Measurements from ENCODE around the gene BRICD5.

Gene BRICD5

DNA sequence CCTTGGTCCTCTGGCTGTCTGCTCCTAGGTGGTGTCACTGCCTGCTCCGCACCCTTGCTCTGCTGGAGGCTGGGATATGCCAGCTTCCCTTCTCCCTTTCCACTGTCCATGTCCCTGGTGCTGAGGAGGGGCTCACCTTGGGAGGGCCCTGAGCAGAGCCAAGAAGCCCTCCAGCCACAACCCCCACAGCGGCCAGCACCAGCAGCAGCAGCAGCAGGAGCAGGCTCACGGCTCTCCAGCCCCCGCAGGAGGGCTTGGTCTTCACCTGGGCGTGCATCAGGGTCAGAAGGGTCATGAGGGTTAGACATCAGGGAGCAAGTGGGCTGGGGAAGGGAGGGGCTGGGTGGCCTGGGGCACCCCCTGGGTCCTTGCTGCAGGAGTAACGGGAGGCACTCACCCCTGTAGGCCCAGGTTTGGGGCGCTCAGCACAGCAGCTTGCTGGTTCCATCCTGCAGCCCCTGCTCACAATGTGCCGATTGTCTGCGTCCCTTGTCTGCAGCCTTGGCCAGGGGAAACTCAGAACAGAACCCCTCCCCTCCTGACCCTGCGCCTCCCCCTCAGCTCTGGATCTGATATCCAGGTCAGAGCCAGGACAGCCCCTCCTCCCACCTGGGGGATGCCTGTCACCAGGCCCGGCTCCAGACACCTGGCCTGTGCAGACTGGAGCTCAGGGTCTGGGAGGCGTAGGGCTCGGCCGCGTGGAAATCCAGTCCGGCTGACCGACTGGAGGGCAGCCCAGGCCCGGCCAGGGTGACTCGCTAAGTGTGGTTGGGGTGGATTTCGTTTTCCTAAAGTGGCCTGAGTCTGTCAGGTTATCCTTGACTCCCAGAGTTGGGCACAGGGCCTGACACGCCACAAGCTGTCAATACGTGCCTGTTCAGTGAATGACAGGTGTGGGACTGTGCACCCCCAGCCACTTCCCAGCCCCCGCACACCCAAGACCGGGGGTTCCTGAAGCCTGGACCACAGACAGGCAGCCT, at the start of gene BRICD5:
TSS of gene BRICD5 (minus strand) at position 478 of the 980 bp plus-strand sequence. CDS start at position 448, 30 bp downstream.
- ChIA-PET POLR2A (interaction anchor here (1.0 to 1.8 kb wide), 6 partner anchors 16 to 55 kb away, joined by 3 to 8 read pairs (median 5); partner anchors contain the start of genes DNASE1L2, ECI1 and TRAF7), CTCF (interaction anchor here (0.6 kb wide), 1 partner anchor 43 kb away, joined by 5 read pairs; no protein-coding TSS in a partner anchor)
- Histone ChIP-seq H3K4me1 (ENCODE audit: control insufficient read depth, insufficient read depth, low read length) (0 out of 2 replicates have a peak, but pooled peaks cover 2% of the 10 kb centered on the region), H3K9me3 (ENCODE audit: control insufficient read depth, insufficient read depth, low read depth, low read length) (no peaks in the 10 kb centered on the region), H3K27ac (ENCODE audit: extremely low read depth, low read depth, low read length) (no peak within 1 kb of the TSS), H3K4me3 (ENCODE audit: low read depth, low read length) (no peak within 1 kb of the TSS), H3K36me3 (ENCODE audit: control insufficient read depth in 2 of 2, insufficient read depth in 1 of 2, low read length in 2 of 2) (peaks cover 0 to 56% of the 10 kb centered on the region in 2 experiments; a peak in 1 of 3 replicates)
- TF ChIP-seq, protein P1, sequence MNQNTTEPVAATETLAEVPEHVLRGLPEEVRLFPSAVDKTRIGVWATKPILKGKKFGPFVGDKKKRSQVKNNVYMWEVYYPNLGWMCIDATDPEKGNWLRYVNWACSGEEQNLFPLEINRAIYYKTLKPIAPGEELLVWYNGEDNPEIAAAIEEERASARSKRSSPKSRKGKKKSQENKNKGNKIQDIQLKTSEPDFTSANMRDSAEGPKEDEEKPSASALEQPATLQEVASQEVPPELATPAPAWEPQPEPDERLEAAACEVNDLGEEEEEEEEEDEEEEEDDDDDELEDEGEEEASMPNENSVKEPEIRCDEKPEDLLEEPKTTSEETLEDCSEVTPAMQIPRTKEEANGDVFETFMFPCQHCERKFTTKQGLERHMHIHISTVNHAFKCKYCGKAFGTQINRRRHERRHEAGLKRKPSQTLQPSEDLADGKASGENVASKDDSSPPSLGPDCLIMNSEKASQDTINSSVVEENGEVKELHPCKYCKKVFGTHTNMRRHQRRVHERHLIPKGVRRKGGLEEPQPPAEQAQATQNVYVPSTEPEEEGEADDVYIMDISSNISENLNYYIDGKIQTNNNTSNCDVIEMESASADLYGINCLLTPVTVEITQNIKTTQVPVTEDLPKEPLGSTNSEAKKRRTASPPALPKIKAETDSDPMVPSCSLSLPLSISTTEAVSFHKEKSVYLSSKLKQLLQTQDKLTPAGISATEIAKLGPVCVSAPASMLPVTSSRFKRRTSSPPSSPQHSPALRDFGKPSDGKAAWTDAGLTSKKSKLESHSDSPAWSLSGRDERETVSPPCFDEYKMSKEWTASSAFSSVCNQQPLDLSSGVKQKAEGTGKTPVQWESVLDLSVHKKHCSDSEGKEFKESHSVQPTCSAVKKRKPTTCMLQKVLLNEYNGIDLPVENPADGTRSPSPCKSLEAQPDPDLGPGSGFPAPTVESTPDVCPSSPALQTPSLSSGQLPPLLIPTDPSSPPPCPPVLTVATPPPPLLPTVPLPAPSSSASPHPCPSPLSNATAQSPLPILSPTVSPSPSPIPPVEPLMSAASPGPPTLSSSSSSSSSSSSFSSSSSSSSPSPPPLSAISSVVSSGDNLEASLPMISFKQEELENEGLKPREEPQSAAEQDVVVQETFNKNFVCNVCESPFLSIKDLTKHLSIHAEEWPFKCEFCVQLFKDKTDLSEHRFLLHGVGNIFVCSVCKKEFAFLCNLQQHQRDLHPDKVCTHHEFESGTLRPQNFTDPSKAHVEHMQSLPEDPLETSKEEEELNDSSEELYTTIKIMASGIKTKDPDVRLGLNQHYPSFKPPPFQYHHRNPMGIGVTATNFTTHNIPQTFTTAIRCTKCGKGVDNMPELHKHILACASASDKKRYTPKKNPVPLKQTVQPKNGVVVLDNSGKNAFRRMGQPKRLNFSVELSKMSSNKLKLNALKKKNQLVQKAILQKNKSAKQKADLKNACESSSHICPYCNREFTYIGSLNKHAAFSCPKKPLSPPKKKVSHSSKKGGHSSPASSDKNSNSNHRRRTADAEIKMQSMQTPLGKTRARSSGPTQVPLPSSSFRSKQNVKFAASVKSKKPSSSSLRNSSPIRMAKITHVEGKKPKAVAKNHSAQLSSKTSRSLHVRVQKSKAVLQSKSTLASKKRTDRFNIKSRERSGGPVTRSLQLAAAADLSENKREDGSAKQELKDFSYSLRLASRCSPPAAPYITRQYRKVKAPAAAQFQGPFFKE (tag by site-specific recombination; IDR thresholded peaks at IDR 0.05; ENCODE audit: borderline replicate concordance) = no peak
- TF ChIP-seq ZNF514 (tag by site-specific recombination; IDR thresholded peaks at IDR 0.05) (no peak), ZNF404 (tag by site-specific recombination; IDR thresholded peaks at IDR 0.05) (no peak), KLF1 (tag by site-specific recombination; IDR thresholded peaks at IDR 0.05) (no peak), ZNF777 (tag by site-specific recombination; IDR thresholded peaks at IDR 0.05; ENCODE audit: borderline replicate concordance) (no peak), ZNF830 (tag by site-specific recombination; IDR thresholded peaks at IDR 0.05; ENCODE audit: low read depth) (no peak), ZNF394 (tag by site-specific recombination; IDR thresholded peaks at IDR 0.05; ENCODE audit: borderline replicate concordance) (no peak), ZSCAN16 (tag by site-specific recombination; IDR thresholded peaks at IDR 0.05) (no peak), ZNF701 (tag by site-specific recombination; IDR thresholded peaks at IDR 0.05) (no peak), ZNF555 (tag by site-specific recombination; conservative IDR thresholded peaks at IDR 0.05) (no peak), ZNF324 (tag by site-specific recombination; IDR thresholded peaks at IDR 0.05) (no peak), ZNF248 (tag by site-specific recombination; IDR thresholded peaks at IDR 0.05) (no peak), KLF16 (tag by site-specific recombination; IDR thresholded peaks at IDR 0.05) (no peak)
- TF ChIP-seq, protein P2, sequence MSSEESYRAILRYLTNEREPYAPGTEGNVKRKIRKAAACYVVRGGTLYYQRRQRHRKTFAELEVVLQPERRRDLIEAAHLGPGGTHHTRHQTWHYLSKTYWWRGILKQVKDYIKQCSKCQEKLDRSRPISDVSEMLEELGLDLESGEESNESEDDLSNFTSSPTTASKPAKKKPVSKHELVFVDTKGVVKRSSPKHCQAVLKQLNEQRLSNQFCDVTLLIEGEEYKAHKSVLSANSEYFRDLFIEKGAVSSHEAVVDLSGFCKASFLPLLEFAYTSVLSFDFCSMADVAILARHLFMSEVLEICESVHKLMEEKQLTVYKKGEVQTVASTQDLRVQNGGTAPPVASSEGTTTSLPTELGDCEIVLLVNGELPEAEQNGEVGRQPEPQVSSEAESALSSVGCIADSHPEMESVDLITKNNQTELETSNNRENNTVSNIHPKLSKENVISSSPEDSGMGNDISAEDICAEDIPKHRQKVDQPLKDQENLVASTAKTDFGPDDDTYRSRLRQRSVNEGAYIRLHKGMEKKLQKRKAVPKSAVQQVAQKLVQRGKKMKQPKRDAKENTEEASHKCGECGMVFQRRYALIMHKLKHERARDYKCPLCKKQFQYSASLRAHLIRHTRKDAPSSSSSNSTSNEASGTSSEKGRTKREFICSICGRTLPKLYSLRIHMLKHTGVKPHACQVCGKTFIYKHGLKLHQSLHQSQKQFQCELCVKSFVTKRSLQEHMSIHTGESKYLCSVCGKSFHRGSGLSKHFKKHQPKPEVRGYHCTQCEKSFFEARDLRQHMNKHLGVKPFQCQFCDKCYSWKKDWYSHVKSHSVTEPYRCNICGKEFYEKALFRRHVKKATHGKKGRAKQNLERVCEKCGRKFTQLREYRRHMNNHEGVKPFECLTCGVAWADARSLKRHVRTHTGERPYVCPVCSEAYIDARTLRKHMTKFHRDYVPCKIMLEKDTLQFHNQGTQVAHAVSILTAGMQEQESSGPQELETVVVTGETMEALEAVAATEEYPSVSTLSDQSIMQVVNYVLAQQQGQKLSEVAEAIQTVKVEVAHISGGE (tag by site-specific recombination; conservative IDR thresholded peaks at IDR 0.05; ENCODE audit: low read depth) = no peak
- TF ChIP-seq, protein P3, sequence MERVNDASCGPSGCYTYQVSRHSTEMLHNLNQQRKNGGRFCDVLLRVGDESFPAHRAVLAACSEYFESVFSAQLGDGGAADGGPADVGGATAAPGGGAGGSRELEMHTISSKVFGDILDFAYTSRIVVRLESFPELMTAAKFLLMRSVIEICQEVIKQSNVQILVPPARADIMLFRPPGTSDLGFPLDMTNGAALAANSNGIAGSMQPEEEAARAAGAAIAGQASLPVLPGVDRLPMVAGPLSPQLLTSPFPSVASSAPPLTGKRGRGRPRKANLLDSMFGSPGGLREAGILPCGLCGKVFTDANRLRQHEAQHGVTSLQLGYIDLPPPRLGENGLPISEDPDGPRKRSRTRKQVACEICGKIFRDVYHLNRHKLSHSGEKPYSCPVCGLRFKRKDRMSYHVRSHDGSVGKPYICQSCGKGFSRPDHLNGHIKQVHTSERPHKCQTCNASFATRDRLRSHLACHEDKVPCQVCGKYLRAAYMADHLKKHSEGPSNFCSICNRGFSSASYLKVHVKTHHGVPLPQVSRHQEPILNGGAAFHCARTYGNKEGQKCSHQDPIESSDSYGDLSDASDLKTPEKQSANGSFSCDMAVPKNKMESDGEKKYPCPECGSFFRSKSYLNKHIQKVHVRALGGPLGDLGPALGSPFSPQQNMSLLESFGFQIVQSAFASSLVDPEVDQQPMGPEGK (tag by site-specific recombination; IDR thresholded peaks at IDR 0.05) = peak; percentile 48
- TF ChIP-seq, protein P4, sequence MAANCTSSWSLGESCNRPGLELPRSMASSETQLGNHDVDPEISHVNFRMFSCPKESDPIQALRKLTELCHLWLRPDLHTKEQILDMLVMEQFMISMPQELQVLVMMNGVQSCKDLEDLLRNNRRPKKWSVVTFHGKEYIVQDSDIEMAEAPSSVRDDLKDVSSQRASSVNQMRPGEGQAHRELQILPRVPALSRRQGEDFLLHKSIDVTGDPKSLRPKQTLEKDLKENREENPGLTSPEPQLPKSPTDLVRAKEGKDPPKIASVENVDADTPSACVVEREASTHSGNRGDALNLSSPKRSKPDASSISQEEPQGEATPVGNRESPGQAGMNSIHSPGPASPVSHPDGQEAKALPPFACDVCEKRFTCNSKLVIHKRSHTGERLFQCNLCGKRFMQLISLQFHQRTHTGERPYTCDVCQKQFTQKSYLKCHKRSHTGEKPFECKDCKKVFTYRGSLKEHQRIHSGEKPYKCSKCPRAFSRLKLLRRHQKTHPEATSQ (tag by site-specific recombination; IDR thresholded peaks at IDR 0.05) = no peak
- TF ChIP-seq, protein P5, sequence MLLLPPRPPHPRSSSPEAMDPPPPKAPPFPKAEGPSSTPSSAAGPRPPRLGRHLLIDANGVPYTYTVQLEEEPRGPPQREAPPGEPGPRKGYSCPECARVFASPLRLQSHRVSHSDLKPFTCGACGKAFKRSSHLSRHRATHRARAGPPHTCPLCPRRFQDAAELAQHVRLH (tag by site-specific recombination; IDR thresholded peaks at IDR 0.05) = no peak
- TF ChIP-seq, protein P6, sequence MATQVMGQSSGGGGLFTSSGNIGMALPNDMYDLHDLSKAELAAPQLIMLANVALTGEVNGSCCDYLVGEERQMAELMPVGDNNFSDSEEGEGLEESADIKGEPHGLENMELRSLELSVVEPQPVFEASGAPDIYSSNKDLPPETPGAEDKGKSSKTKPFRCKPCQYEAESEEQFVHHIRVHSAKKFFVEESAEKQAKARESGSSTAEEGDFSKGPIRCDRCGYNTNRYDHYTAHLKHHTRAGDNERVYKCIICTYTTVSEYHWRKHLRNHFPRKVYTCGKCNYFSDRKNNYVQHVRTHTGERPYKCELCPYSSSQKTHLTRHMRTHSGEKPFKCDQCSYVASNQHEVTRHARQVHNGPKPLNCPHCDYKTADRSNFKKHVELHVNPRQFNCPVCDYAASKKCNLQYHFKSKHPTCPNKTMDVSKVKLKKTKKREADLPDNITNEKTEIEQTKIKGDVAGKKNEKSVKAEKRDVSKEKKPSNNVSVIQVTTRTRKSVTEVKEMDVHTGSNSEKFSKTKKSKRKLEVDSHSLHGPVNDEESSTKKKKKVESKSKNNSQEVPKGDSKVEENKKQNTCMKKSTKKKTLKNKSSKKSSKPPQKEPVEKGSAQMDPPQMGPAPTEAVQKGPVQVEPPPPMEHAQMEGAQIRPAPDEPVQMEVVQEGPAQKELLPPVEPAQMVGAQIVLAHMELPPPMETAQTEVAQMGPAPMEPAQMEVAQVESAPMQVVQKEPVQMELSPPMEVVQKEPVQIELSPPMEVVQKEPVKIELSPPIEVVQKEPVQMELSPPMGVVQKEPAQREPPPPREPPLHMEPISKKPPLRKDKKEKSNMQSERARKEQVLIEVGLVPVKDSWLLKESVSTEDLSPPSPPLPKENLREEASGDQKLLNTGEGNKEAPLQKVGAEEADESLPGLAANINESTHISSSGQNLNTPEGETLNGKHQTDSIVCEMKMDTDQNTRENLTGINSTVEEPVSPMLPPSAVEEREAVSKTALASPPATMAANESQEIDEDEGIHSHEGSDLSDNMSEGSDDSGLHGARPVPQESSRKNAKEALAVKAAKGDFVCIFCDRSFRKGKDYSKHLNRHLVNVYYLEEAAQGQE (tag by site-specific recombination; IDR thresholded peaks at IDR 0.05) = peak; percentile 81
